H9 (cell line): ENCODE results near the gene PIK3R5. TPM values are rescaled to one million over a fixed set of nuclear protein-coding genes. Genes with fewer than 3 reads are reported as not detected.

Source experiments
- DNase-seq: peaks from one replicate; pipeline ENCODE4 v3.0.0-alpha.2; 2017
- H2AFZ ChIP-seq: one replicate; pipeline ENCODE4 v1.6.1; 2013; ENCODE audit warnings: mild to moderate bottlenecking, low read length, control low read depth, moderate library complexity
- H2AK5ac ChIP-seq: 2 replicates; pipeline ENCODE4 v1.6.1; 2013; ENCODE audit warnings: low read length, control low read depth, mixed read lengths; ENCODE audit not compliant: insufficient read length
- H2BK120ac ChIP-seq: one replicate; pipeline ENCODE4 v1.6.1; 2013; ENCODE audit warnings: low read depth, mild to moderate bottlenecking, low read length, control low read depth, inconsistent platforms; ENCODE audit not compliant: poor library complexity, severe bottlenecking
- H2BK12ac ChIP-seq: 2 replicates; pipeline ENCODE4 v1.6.1; 2013; ENCODE audit warnings: low read length, control low read depth, mixed read lengths, low read depth; ENCODE audit not compliant: insufficient read length
- H2BK15ac ChIP-seq: 2 replicates; pipeline ENCODE4 v1.6.1; 2013; ENCODE audit warnings: low read depth, low read length, control low read depth
- H2BK20ac ChIP-seq: one replicate; pipeline ENCODE4 v1.6.1; 2013; ENCODE audit warnings: low read depth, mild to moderate bottlenecking, low read length, control low read depth, inconsistent platforms; ENCODE audit not compliant: poor library complexity, severe bottlenecking
- H2BK5ac ChIP-seq: 2 replicates; pipeline ENCODE4 v1.6.1; 2013; ENCODE audit warnings: low read length, control low read depth, mixed read lengths; ENCODE audit not compliant: insufficient read length
- H3K14ac ChIP-seq: 2 replicates; pipeline ENCODE4 v1.6.1; 2013; ENCODE audit warnings: low read length, control low read depth; ENCODE audit not compliant: insufficient read depth
- H3K18ac ChIP-seq: 2 replicates; pipeline ENCODE4 v1.6.1; 2013; ENCODE audit warnings: low read depth, mild to moderate bottlenecking, mixed read lengths, low read length, control low read depth; ENCODE audit not compliant: insufficient read length
- H3K23ac ChIP-seq: 2 replicates; pipeline ENCODE4 v1.6.1; 2013; ENCODE audit warnings: low read length, control low read depth, mixed read lengths, low read depth; ENCODE audit not compliant: insufficient read length
- H3K23me2 ChIP-seq: 2 replicates; pipeline ENCODE4 v1.6.1; 2013; ENCODE audit warnings: low read depth, mild to moderate bottlenecking, mixed read lengths, low read length, control low read depth; ENCODE audit not compliant: insufficient read length, poor library complexity, severe bottlenecking
- H3K27ac ChIP-seq: 2 replicates; pipeline ENCODE4 v1.5.1; 2013; ENCODE audit warnings: low read length, control low read depth, mixed read lengths, low read depth; ENCODE audit not compliant: insufficient read length
- H3K27me3 ChIP-seq: 2 replicates; pipeline ENCODE4 v1.6.1; 2013; ENCODE audit warnings: low read length, control low read depth, inconsistent platforms; ENCODE audit not compliant: insufficient read depth
- H3K4ac ChIP-seq: 2 replicates; pipeline ENCODE4 v1.6.1; 2013; ENCODE audit warnings: low read depth, mild to moderate bottlenecking, control low read depth, inconsistent platforms, low read length, moderate library complexity
- H3K4me1 ChIP-seq: 2 replicates; pipeline ENCODE4 v1.6.1; 2013; ENCODE audit warnings: low read length, control low read depth, inconsistent platforms; ENCODE audit not compliant: insufficient read depth
- H3K4me2 ChIP-seq: 2 replicates; pipeline ENCODE4 v1.6.1; 2013; ENCODE audit warnings: low read length, control low read depth, mixed read lengths; ENCODE audit not compliant: insufficient read length, insufficient read depth
- H3K56ac ChIP-seq: 2 replicates; pipeline ENCODE4 v1.6.1; 2013; ENCODE audit warnings: low read depth, mild to moderate bottlenecking, mixed read lengths, low read length, control low read depth; ENCODE audit not compliant: insufficient read length
- H3K79me1 ChIP-seq: 2 replicates; pipeline ENCODE4 v1.6.1; 2013; ENCODE audit warnings: low read depth, mild to moderate bottlenecking, moderate library complexity, low read length, control low read depth, inconsistent platforms; ENCODE audit not compliant: insufficient read depth, poor library complexity, severe bottlenecking
- H3K79me2 ChIP-seq: 2 replicates; pipeline ENCODE4 v1.6.1; 2013; ENCODE audit warnings: low read length, control low read depth, inconsistent platforms; ENCODE audit not compliant: insufficient read depth
- H3K9ac ChIP-seq: 2 replicates; pipeline ENCODE4 v1.6.1; 2013; ENCODE audit warnings: low read length, control low read depth, mixed read lengths; ENCODE audit not compliant: insufficient read length; ENCODE audit errors: extremely low read depth
- H3K9me3 ChIP-seq: one replicate; pipeline ENCODE4 v1.6.1; 2013; ENCODE audit warnings: low read depth, low read length, inconsistent platforms; ENCODE audit not compliant: control insufficient read depth
- H3T11ph ChIP-seq: one replicate; pipeline ENCODE4 v1.6.1; 2013; ENCODE audit warnings: mild to moderate bottlenecking, low read length, control low read depth, inconsistent platforms
- H4K20me1 ChIP-seq: one replicate; pipeline ENCODE4 v1.6.1; 2013; ENCODE audit not compliant: control insufficient read depth, insufficient read length, insufficient read depth
- H4K5ac ChIP-seq: 2 replicates; pipeline ENCODE4 v1.6.1; 2013; ENCODE audit warnings: low read depth, mild to moderate bottlenecking, mixed read lengths, low read length, control low read depth; ENCODE audit not compliant: insufficient read length
- H4K8ac ChIP-seq: replicated peaks from 2 replicates; pipeline ENCODE4 v1.6.1; 2013; ENCODE audit warnings: low read length, control low read depth, mixed read lengths, low read depth; ENCODE audit not compliant: insufficient read length
- H4K91ac ChIP-seq: 2 replicates; pipeline ENCODE4 v1.6.1; 2013; ENCODE audit warnings: low read depth, mild to moderate bottlenecking, moderate library complexity, mixed read lengths, low read length, control low read depth; ENCODE audit not compliant: insufficient read length
- H3K27ac Mint-ChIP-seq, 3 experiments: 2 replicates in 2 of 3; 3 replicates in 1 of 3; pipeline ENCODE4 v1.8.0; 2020 to 2021; ENCODE audit warnings: mixed read lengths in 3 of 3, mild to moderate bottlenecking in 1 of 3, moderate library complexity in 1 of 3
- H3K27me3 Mint-ChIP-seq: 2 replicates; pipeline ENCODE4 v1.8.0; 2021; ENCODE audit warnings: low read depth, mild to moderate bottlenecking, moderate library complexity, mixed read lengths
- H3K36me3 Mint-ChIP-seq, 3 experiments: 2 replicates in 2 of 3; 3 replicates in 1 of 3; pipeline ENCODE4 v1.8.0; 2020 to 2021; ENCODE audit warnings: low read depth in 3 of 3, mixed read lengths in 3 of 3; ENCODE audit not compliant: insufficient read depth in 1 of 3
- H3K4me1 Mint-ChIP-seq, 2 experiments: 2 replicates each; pipeline ENCODE4 v1.8.0; 2020; ENCODE audit warnings: mixed read lengths in 2 of 2
- H3K4me3 Mint-ChIP-seq, 2 experiments: 2 replicates in 1 of 2; 3 replicates in 1 of 2; pipeline ENCODE4 v1.8.0; 2020 to 2021; ENCODE audit warnings: mild to moderate bottlenecking in 2 of 2, mixed read lengths in 2 of 2, moderate library complexity in 1 of 2
- H3K9me3 Mint-ChIP-seq, 2 experiments: 2 replicates in 1 of 2; 3 replicates in 1 of 2; pipeline ENCODE4 v1.8.0; 2020; ENCODE audit warnings: mild to moderate bottlenecking in 2 of 2, mixed read lengths in 2 of 2, moderate library complexity in 1 of 2
- WGBS: extraction: QIAGEN DNeasy Blood & Tissue Kit; methylation state at CpG from one replicate; pipeline ENCODE4 v1.1.7; 2013; ENCODE audit warnings: missing lambda C conversion rate, low lambda C conversion rate, mixed read lengths; ENCODE audit not compliant: insufficient read length; ENCODE audit errors: extremely low coverage; 5-methylcytosine and 5-hydroxymethylcytosine counted together
- total RNA-seq: library from RNA; stranded (reverse); gene quantifications from 2 replicates; pipeline ENCODE4 v1.2.1, GENCODE V29; 2021
- TF ChIP-seq, protein P1 (sequence below): fragments of 200-600 bp; sonication (generic); conservative IDR thresholded peaks from 3 replicates; pipeline ENCODE4 v1.8.0; 2021; ENCODE audit warnings: antibody characterized with exemption, mild to moderate bottlenecking

PIK3R5 gene
- total RNA-seq, 1 experiment from 2014 or later: 1.4 TPM

DNA sequence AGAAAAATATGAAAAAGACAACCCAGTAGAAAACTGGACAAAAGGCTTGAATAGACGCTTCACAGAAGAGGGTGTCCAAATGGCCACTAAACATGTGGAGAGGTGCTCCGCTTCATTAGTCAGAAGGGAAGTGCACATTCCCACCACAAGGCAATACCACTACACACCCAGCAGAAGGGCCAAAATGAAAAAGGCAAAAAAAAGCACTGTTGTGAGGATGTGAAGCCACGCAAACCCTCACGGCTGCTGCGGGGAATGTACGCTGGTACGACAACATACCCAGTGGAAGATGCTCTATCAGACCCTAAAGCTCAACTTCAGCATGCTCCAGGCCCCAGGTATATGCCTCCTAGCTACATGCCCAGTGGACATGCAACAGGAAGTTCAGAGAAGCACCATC is 17.0 kb downstream of the PIK3R5 start:
- Histone ChIP-seq H4K91ac (no peak overlapping the region), H2BK5ac (no peak overlapping the region), H3K79me1 (no peaks in the 10 kb centered on the region), H4K8ac (no peak overlapping the region), H3K4ac (no peak overlapping the region), H2BK15ac (no peak overlapping the region), H3K9ac (no peak overlapping the region), H3K27ac (no peak overlapping the region), H3K27me3 (no peaks in the 10 kb centered on the region), H2BK12ac (no peak overlapping the region), H3K56ac (no peak overlapping the region), H3K9me3 (no peaks in the 10 kb centered on the region), H3K4me1 (no peaks in the 10 kb centered on the region), H2BK20ac (no peak overlapping the region), H2BK120ac (no peak overlapping the region), H3K14ac (no peak overlapping the region), H2AK5ac (no peak overlapping the region), H2AFZ (no peak overlapping the region), H3T11ph (no peak overlapping the region), H3K79me2 (no peaks in the 10 kb centered on the region), H3K18ac (no peak overlapping the region), H4K5ac (no peak overlapping the region), H3K23me2 (no peaks in the 10 kb centered on the region), H3K23ac (no peak overlapping the region), H3K4me2 (no peak overlapping the region), H4K20me1 (no peaks in the 10 kb centered on the region)
- WGBS: no CpG with 5 or more reads among the region's 7 CpGs
- no peak overlapping the region for H3K27ac Mint-ChIP-seq
- peak; percentile 18 for DNase-seq
- no peaks in the 10 kb centered on the region for H3K4me1 Mint-ChIP-seq
- peaks cover 24% of the 10 kb centered on the region for H3K27me3 Mint-ChIP-seq
- H3K36me3 Mint-ChIP-seq: no peaks in the 10 kb centered on the region; a peak in 2 of 7 replicates
- TF ChIP-seq, protein P1, sequence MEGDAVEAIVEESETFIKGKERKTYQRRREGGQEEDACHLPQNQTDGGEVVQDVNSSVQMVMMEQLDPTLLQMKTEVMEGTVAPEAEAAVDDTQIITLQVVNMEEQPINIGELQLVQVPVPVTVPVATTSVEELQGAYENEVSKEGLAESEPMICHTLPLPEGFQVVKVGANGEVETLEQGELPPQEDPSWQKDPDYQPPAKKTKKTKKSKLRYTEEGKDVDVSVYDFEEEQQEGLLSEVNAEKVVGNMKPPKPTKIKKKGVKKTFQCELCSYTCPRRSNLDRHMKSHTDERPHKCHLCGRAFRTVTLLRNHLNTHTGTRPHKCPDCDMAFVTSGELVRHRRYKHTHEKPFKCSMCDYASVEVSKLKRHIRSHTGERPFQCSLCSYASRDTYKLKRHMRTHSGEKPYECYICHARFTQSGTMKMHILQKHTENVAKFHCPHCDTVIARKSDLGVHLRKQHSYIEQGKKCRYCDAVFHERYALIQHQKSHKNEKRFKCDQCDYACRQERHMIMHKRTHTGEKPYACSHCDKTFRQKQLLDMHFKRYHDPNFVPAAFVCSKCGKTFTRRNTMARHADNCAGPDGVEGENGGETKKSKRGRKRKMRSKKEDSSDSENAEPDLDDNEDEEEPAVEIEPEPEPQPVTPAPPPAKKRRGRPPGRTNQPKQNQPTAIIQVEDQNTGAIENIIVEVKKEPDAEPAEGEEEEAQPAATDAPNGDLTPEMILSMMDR: no peak
- H3K9me3 Mint-ChIP-seq: peaks cover 0 to 4% of the 10 kb centered on the region in 2 experiments; a peak in 3 of 5 replicates
- no peak overlapping the region for H3K4me3 Mint-ChIP-seq
